Retinal pigment epithelial cell (primary cell): ENCODE results near the gene TMEM170B.

ENCODE experiments used
- DNase-seq: peaks from one replicate; pipeline ENCODE4 v3.0.0-alpha.2; 2010; ENCODE audit warnings: low read depth
- H3K4me3 ChIP-seq: 2 replicates; pipeline ENCODE4 v1.5.1; 2011; ENCODE audit warnings: mild to moderate bottlenecking, low read length, control low read depth, moderate library complexity
- TF ChIP-seq, protein P1 (sequence below): conservative IDR thresholded peaks from 2 replicates; pipeline ENCODE4 v1.5.1; 2011; ENCODE audit warnings: low read depth, low read length, control low read depth, inconsistent platforms

The TMEM170B gene

DNA sequence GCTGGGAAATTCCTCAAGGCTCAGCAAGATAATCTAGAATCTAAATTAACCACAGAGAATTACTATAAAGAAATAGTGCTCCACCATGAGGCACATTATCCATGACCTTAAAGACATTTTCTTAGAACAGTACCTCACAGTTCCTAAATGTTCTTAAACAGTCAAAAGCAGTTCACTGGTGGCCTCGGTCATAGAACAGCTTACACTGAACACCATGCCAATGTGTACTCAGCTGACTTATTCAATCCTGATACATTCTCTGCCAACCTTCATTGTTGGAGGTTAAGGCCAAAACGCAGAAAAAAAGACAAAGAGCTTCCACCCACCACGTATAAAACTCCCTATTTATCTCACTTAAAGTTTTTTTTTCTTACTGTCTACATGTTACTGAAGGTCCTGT lies 21.8 kb upstream of the TMEM170B start:
- TF ChIP-seq, protein P1, sequence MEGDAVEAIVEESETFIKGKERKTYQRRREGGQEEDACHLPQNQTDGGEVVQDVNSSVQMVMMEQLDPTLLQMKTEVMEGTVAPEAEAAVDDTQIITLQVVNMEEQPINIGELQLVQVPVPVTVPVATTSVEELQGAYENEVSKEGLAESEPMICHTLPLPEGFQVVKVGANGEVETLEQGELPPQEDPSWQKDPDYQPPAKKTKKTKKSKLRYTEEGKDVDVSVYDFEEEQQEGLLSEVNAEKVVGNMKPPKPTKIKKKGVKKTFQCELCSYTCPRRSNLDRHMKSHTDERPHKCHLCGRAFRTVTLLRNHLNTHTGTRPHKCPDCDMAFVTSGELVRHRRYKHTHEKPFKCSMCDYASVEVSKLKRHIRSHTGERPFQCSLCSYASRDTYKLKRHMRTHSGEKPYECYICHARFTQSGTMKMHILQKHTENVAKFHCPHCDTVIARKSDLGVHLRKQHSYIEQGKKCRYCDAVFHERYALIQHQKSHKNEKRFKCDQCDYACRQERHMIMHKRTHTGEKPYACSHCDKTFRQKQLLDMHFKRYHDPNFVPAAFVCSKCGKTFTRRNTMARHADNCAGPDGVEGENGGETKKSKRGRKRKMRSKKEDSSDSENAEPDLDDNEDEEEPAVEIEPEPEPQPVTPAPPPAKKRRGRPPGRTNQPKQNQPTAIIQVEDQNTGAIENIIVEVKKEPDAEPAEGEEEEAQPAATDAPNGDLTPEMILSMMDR = no peak
- no peak for DNase-seq

DNA sequence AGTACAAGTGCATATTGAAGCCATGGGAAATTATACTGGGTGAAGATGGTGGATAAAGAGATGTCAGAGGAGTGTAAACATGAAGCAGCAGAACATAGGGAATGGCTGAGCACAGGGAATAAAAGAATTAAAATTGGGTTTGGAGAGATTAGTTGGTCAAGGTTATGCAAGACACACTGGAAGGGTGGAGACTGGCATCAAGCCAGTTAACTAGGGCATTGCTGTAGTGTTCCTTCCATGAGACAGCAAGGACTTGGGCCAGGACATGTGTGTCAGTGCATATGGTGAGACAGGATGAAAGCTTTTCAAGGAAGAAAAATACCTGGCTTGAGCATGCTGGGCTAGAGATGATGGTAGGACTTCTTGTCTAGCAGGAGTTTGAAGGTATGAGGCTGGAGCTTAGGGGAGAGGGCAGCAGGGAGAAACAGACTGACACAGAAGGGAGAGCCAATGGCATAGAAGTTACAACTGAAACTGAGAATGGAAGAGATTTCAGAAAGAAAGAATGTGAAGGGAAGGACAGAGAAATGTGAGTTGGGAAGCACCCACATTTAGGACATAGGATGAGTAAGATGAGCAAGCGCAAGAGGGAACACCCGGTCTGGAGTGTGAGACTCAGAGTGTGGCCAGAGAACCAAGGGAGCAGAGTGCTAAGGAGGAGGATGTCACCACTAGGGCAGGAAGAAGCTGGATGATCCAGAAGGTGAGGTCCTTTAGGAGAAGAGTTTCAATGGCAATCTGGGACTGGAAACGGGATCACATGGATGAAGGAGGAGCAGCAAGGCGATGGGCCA lies 14.5 kb upstream of the TMEM170B start:
- no peak for DNase-seq
- H3K4me3 ChIP-seq = no peak overlapping the region
- TF ChIP-seq, protein P1 = no peak

More for the DNA sequence above, 21.8 kb upstream of the TMEM170B start:
- H3K4me3 ChIP-seq = no peak overlapping the region

DNA sequence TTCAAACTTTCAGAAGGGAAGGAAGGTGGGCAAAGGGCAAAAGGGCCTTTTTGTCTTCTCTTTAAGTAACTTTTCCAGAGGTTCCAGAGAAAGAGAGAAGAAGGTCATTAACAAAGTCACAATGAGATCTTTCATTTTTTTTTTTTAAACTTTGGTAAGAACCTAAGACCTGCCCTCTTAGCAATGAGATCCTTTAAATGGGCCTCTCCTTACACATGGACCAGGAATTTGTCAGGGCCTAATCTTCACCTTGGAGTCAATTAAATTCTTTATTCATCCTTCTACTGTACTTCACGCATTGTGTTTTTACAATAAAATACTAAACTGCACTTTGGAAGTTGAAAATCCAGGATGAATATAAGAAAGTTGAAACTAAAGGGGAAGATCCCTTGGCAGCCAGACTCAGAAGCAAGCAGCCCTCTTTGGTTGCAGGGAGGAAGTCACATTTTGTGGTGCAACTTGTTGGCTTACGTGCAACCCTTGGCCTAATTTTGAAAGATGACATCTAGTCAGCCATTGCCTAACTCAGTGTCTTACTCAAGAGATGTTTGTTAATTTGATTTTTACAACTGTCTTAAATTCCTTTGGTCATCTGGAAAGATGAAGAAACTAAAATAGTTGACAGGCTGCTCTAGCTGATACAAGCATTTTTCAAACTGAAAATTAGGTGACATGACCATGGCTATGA lies 11.9 kb upstream of the TMEM170B start:
- DNase-seq = no peak
- no peak overlapping the region for H3K4me3 ChIP-seq
- TF ChIP-seq, protein P1 = no peak

DNA sequence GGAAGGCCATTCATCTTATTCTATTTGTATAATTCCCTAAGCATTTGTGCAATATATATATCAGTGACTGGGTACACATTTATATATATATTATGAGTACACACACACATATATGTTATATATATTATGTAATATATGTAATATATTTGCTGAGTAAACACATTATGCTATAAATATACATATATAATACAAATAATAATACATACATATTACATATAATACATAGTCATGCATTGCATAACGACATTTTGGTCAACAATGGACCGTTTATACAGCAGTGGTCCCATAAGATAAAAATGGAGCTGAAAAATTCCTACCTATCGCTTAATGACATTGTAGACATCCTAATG lies 11.4 kb upstream of the TMEM170B start:
- TF ChIP-seq, protein P1 = no peak

DNA sequence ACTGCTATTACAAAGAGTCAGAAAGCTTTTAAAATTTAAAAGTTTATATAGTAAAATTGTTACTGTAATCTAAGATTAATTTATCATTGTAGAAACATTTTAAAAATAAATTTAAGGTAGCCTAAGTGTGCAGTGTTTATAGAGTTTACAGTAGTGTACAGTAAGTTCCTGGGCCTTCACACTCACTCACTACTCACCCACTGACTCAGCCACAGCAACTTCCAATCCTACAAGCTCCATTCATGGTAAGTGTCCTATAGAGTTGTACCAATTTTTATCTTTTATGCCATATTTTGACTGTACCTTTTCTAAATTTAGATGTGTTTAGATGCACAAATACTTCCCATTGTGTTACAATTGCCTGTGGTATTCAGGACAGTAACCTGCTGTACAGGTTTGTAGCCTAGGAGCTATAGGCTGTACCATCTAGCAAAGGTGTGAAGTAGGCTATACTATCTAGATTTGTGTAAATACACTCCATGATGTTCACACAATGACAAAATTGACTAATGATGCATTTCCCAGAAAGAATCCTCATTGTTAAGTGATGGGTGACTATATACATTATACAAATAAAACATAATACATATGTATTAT lies 10.2 kb upstream of the TMEM170B start:
- TF ChIP-seq, protein P1 = no peak
- DNase-seq = no peak
- H3K4me3 ChIP-seq = no peak overlapping the region

More for the DNA sequence above, 11.4 kb upstream of the TMEM170B start:
- H3K4me3 ChIP-seq = no peak overlapping the region
- DNase-seq = no peak

DNA sequence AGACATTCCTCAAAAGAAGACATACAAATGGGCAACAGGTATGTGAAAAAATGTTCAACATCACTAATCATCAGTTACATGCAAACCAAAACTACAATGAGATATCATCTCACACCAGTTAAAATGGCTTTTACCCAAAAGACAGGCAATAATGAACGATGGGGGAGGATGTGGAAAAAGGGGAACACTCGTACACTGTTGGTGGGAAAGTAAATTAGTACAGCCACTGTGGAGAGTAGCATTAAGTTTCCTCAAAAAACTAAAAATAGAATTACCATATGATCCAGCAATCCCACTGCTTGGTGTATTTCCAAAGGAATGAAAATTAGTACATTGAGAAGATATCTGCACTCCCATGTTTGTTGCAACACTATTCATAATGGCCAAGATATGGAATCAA lies 8.6 kb upstream of the TMEM170B start:
- DNase-seq = no peak
- H3K4me3 ChIP-seq = no peak overlapping the region
- TF ChIP-seq, protein P1 = no peak

DNA sequence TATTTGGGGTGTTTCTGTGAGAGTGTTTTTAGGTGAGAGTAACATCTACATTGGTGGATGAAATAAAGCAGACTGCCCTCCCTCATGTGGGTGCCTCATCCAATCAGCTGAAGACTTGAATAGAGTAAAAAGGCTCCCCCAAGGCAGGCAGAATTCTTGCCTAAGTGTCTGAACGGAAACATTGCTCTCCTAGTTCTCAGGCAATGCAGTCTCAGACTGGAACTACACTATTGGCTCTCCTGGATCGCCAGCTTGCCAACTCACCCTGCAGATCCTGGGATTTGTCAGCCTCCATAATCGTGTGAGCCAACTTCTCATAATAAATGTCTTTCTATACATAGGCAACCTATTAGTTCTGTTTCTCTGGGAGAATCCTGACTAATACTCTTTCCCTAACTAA lies 5.5 kb upstream of the TMEM170B start:
- H3K4me3 ChIP-seq = no peak overlapping the region
- no peak for DNase-seq
- TF ChIP-seq, protein P1 = no peak
